Measurements from ENCODE around the gene MMS19.

MMS19 gene

DNA sequence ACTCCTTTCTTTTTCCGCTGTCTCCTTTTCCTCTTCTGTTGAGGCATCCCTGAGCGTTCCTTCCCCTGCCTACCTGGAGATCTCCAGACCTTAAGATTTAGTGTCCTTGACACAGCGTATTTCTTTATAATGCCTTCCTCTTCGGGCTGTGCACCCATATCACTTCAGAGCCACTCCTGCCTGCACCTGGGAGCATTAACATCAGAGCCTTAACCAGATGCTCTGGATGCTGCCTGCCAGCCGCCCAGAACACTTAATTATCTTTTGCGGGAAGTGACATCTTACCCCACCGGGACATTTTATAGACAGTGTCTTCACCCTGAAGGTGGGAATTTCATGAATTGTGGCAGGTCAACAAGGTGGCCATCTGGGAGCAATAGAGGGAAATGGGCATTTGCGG is 24.7 kb upstream of the MMS19 start:
- DNase-seq, result no peak

DNA sequence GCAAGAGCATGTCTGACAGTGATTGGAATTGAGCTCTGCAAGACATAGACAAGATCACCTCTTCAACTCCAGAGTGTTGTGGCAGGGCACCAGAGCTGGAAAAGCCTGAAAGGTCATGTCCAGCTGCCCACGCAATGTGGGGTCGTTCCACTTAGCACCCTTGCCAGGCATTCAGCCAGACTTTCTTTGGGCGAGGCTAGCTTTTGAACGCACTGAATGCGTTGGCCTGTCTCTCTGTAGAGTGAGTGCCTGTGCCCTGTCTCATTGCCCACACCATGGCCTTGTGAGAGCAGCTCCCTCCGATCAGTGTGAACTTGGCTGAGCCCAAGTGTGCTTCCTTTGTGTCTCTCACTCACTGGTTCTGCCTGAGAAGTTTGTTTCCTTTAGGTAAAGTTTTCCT is 23.8 kb upstream of the MMS19 start:
- no peak for DNase-seq

DNA sequence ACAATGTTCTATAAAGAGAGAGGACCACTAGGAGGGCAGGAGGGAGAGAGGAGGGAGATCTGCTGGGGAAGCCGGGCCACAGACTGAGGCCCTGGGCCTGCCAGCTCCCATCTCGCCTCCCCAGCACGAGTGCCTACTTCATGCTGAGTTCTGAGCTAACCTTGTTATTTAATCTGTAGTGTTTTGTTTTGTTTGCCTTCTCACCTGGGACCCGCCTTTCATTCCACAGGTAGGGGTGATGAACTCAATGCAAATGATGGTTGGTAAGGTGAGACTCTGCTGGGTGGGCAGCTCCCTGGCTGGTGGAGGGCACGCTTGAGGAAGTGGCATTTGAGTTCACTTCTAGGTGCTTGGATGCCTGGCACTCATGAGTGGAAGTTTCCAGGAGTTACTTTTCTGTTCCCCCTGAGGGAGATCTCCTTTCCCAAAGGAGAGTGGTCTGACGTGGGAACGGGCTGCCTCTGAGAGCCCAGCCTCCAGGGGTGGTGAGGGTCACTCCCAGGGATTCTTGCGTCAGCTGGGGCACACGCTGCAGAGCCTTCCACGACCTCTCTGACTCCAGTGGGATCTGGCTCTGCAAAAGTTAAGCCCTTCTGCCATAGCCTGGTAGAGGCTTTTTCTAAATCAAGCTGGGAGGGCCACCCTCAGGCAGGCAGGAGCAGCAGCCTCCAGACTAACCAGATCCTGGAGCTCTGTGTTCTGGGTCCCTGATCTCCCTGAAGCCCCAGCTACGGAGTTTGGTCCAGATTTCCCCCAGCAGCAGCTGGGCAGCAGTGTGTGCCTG is 22.9 kb upstream of the MMS19 start:
- peak; percentile 9 for DNase-seq

DNA sequence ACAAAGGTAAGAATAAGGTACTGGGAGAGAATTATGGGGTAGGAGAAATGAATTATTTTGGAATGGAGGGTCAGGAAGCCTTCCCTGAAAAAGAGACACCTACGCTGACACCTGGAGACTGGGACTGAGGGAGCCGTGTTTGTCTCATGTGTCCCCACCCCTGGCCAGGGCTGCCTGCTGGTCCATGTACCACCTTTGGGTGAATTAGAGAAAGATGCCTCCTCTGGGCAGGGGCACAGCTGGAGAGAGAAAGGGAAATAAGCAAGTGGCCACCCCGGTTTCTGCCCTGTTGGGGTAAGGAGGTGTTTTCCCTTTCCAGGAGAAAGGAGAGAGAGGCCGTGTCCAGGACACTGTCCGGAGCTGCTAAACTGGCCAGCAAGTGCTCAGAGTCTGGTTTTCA is 22.3 kb upstream of the MMS19 start:
- no peak for DNase-seq

DNA sequence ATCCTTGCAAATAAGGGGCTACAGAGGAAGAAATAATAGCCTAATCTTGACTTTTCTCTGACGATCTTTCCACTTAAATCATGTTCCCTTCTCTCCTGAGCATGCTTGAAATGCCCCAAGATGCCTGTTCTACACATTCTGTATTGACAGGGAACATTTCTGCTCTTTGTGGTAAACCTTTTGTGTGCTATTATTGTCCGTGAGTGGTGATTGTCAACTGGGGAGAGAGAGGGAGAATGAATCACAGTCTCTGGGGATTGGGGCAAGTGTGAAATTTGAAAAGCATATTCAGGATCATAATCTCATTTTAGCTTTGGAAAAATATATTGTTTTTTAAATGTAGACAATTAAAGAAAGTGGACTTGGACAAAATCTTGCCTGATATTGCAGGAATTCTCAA is 21.1 kb upstream of the MMS19 start:
- DNase-seq, result no peak

DNA sequence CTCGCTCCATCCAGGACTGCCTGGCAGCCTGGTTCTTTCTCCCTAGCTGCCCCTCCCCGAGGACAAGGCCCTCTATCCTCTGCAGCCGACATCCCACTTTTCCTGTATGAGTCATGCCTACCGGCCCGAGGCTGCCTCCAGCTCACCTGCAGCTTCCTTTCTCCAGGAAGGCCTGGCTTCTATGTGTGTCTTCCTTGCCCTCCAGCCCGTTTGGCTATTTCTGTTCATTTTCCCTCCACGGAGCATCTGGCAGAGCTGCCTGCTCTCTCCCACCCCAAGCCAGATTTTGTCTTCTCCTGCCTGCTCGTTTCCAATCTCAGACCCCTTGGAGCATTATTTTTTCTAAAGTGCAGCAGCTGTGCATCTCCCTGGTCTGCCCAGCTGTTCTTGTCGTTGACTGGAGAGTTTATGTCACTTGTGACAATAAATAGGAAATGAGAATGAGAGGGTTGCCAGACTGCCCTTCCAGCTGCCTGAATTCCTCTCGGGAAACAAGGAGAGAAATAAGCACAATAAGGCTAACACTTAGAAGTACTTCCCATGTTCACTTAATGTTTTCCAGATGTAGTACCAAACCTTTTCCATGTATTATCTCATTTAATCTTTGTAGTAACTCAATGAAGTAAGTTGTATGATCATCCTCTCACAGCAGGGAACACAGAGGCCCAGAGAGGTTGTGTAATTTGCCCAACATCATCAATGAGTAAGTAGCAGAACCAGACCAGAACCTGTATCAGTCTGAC is 20.2 kb upstream of the MMS19 start:
- DNase-seq, result no peak

DNA sequence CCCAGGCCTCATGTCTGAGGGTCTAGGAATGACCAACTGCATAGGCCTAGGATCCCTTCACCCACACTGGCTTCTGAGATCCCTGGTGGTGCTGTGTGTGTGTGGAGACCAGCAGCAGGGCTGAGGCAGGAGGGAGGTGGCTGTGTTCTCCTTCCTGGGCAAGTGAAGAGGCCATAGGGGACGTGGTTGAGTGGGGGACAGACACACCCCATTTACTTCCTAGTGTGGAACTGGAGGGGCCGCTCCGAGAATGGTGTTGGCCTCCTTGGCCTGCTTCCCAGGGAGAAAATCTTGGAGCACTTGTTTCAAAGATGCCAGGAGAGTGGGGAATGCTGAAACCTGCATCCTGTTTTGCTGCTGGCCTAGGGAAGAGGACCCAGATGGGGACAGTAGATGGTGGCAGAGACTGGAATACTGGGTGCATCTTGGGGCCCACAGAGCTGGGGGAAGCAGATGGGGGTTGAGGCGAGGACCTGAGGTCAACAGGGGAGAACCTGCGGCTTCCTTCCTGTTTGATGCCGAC is 19.6 kb upstream of the MMS19 start:
- no peak for DNase-seq

DNA sequence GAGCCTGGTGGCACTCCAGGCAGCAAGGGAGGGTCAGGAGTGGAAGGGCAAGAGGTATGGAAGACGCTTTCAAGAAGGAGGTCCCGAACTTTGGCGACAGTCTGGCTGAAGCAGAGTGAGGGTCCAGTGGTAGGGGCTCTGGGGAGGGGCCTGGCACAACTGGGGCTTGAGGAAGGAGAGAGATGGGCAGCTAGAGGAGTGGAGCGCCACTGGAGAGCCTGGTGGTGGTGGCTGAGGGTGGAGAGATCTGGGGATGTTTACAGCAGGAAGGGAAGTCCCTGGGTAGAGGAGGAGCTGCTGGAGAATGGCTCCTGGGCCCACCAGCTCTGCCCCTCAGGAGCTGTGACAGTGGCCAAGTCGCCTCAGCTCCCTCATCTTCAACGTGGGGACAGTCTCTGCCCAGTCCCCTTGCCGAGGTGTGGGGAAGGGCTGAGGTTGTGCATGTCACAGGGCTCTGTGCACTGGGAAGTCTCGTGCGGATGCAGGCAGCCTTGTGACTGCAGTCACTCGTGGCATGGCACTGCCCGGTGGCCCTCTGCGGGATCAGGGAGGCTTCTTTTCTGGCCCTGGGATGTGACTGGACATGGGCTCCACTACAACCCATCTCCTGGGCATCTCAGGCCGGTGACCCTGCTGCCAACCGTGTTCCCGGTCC is 19.0 kb upstream of the MMS19 start:
- DNase-seq, result no peak

DNA sequence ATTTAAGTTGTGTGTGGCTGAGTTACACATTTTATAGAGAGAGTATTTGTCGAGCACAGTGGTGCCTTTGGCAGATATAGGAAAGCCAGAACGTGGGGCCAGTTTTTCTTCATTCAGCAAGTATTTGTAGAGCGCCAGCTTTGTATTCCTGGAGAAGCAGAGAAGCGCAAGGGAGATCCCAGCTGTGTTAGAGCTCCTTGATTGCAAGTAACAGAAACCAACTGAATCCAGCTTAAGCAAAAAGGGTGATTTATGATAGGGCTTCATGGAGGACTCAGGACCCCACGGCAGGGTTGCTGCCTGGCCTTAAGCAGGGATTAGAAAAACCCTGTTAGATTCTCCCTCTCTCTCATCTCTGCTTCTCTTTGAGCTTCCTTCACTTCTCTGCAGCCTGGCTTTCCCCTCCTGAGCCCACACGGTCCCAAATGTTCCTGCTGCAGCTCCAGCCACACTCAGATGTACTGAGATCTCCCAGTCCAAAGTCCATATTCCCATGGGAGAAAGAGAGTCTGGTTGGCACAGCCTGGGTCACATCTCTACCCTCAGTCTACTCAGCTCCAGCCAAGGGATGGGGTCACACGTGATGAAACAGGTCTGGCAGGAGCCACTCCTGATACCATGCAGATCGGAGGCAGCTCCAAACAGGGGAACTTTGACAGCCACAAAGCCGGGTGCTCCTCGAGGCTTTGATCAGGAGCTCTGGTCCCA is 17.2 kb upstream of the MMS19 start:
- DNase-seq, result no peak

DNA sequence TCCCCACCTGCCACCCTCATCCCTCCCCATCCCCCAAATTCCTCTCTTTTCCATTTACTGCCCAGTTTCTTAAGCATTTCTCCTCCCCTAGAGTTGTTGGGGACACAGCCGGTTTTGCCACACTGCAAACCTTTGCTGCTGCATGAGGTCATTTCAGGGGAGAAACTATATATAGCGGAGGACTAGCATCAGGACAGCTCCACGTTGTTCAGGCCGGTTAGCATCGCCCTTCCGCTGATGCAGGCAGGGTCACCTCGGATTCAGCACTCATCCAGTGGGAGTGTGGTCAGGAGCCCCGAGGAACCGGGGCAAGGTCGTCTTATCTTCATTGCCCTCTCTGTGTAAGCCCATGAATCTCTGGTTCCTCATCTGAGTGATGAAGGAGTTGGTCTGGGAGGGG is 16.1 kb upstream of the MMS19 start:
- DNase-seq, result no peak

DNA sequence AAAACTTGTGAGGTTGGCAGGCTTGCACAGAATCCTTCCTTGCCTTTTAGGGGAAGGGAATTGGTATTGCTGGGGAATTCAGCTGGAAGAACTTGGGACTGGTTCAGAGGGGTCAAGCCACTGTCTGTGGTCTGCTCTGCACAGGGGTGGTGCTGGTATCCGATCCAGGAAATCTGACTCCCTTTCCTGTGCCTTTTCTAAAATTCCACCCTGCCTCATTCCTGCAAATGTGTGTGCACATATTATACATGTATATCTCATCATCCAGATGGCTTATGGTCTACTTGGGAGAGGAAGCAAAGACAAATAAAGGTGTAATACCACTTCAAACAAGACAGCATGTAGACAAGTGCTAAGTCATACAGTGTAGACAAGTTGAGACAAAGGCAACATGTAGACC is 14.8 kb upstream of the MMS19 start:
- DNase-seq, result no peak

DNA sequence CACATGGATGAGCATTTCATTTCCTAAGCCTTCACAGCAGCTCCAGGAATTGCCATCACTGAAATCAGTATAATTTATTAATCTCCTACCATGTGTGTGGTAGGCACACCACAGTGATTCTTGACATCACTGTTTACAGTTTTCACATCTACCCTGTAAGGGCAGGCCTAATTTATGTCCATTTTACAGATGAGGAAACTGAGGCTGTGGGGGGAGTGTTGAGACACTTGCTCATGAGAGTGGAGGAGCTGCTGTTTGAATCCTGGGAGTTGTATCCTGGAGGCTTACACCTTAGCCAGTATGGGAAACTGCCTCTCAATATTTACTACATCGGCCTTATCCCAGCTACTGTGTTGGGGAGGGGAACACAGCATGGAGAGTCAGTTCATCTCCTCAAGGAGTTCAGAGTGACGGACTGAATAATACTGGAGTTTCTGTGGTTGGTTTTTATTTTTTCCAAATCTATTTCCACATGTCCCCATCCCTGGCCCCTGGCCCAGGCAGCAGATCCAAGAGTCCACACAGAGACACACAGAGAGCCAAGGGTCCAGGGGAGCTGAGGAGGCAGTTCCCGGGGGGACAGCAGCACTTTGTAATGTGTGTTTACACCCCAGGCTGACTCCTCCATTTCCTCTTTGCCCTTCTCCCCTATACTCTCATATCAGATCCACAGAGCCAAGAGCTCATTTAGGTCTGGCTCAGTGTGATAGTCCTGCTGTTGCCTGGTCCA is 13.7 kb upstream of the MMS19 start:
- DNase-seq, result no peak

DNA sequence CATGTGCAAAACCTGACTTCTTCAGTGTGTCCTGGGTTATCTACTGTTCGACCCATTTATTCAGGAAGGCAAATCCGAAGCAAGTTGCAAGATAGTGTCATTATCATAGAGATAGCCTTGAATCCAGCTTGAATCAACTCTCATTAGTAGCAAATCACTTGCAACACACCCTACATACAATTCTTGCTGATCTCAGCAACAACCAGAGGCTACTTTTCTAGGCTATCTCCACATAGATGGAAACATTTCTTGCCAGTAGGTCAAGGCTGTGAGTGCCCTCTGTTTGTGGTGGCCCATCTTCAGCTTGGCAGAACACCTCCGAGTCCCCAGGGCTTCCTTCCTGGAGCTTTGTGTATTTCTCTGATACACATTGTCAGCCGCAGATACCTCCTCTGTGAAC is 12.5 kb upstream of the MMS19 start:
- no peak for DNase-seq

DNA sequence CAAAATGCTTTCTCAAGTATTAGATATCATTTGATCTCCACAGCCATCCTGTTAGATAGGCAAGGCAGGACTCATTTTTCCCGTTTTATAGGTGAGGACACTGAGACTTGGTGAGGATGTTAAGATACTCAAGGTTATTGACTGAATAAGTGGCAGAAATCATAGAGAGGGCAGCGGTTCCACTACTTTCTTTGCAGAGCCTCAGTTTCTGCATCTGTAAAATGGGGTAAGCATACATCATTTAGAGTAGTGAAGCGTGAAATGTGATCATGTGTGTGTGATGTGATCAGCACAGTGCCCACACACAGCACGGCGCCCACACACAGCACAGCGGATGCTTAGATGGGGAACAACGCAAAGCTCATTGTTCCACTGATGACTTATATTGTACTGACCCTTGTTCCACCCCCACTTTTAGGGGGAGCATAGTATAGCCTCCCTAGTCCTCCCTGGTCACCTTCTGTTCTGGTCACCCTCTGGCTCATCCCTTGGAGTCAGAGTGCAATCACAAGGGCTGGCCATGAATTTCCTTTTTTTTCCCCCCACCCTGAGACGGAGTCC is 11.0 kb upstream of the MMS19 start:
- DNase-seq, result no peak

DNA sequence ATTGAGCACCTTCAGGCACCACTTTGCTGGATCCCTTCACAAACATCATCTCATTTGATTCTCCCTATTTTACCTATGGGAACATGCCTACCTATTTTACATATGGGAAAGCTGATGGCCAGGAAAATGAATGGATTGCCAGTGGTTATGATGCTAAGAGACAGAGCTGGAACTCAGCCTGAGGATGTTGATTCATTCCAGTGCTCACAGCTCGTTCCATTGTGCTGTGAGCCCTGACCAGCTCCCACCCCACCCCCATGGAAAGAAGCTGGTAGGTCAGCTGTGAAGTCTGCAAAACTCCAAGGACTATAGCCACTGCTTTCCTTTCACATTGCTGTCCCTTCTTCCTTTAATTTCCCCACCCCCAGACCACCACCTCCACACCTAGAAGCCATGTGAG is 10.1 kb upstream of the MMS19 start:
- no peak for DNase-seq

DNA sequence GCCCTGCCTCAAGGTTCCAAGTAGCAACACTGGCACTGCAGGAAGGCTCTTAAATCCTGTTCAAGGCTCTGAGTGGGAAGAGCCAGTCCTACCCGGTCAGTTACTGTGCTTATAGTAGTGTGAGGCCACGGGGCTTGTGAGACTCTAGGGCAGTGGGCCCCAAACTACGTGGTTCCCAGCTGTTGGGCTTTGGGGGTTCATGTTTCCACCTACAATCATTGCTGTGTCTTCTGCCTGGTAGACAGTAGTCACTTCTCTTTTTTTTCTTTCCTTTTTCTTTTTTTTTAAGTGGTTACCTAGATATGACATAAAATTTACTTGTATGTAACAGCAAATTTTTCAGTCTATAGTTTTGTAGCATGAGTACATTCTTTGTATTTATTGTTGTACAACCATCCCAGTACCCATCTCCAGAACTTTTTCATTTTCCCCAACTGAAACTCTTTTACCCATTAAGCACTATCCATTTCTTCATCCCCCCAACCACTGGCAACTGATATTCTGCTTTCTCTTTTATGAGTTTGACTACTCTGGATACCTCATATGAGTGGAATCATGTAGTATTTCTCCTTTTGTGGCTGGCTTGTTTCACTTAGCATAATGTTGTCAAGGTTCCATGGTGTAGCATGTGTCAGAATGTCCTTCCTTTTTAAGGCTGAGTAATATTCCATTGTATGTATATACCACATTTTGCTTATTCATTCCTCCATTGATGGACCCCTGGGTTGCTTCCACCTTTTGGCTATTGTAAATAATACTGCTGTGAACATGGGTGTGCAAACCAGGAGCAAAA is 8.2 kb upstream of the MMS19 start:
- no peak for DNase-seq

DNA sequence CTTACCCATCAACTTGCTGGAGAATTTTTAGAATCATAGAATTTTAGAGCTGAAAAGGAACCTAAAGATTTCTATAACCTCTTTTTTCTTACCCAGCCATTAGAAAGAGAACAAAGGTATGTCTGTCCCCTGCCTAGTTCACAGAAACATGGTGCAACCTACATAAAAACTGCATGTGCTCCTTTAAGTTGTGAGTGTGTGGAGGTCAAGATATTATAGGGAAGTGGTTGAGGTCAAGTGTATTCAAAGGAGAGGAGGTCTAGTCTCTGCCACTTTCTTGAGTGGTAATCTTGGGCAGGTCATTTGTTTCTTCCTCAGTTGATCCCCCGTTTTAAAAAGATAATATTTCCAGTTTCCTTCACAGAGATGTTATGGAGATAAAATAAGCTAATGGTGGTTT is 6.9 kb upstream of the MMS19 start:
- DNase-seq, result no peak

DNA sequence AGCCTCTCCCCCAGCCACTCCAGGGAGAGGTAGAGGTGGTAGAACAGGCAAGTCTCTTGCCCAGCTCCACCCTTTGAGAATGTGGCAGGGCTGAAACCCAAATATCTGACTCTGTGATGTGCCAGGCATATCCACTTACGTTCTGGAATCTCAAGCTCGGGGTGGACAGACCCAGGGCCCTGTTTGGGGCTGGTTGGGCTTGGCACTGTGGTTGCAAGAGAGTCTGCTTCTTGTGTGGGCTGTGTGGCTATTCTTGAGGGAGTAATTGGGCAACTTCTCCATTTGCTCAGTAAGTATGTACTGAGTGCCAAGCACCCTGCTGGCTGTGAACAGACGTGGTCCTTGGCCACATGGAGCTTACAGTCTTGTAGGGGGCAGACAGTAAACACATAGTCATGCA is 5.2 kb upstream of the MMS19 start:
- DNase-seq, result no peak

DNA sequence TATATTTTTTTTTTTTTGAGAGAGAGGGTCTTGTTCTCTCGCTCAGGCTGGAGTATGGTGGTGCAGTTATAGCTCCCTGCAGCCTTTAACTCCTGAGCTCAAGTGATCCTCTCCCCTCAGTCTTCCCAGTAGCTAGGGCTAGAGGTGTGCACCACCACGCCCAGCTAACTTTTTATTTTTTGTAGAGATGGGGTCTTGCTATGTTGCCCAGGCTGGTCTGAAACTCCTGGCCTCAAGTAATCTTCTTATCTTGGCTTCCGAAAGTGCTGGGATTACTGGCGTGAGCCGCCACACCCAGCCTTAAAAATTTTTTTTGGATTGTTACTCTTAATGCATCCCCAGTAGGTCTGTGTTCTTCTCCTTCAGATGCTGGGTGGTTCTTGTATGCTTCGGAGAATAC is 4.7 kb upstream of the MMS19 start:
- no peak for DNase-seq

DNA sequence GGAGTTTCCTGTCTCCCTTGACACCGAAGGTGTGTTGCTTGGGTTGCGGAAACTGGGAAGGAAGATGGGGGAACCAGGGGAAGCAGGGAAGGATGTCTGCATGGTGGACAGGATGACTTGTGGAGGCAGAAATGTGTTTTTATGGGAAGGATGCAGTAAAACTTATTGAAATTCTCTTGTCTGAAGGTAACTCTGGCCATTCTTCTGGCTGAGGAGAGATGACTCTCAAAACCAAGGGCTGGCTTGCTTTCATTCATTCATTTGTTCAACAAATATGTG is 2.0 kb upstream of the MMS19 start:
- no peak for DNase-seq

DNA sequence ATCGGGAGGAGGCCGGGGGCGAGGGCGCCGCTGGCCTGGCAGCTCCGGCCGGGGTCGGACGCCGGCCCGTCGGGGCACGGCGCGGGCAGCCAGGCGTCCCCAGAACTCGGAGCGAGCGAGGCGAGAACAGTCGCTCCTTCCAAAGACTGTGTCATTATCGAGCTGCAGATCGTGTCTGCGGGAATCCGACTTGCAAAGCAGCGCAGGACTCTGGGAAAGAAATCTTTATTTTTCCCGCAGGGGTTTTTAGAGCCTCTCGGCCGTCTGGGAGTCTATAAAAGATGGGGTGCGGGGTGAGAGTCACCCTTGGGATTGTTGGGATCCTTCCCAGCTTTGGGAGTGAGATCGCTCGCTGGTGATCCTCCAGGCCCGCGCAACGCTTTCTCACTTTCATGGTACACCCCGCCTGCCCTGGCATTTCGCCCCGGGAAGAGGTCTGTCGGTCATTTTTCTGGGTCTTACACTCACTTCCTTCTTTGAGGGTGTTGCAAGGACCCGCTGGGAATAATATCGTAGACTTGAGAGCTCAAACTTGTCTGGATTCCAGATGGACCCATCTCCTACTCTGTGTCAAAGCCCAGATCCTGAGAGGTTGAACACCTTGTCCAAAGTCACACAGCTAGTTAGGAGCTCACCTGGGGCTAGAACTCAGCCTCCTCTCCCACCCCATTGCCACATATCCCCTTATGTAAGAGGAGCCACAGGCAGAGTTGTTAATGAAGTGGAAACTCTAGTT is 1.5 kb upstream of the MMS19 start:
- no peak for DNase-seq
